Ammon's horn (tissue), 1 donor: Measurements from ENCODE around the gene PSMD2.

Source experiments
- DNase-seq: peaks from one replicate; pipeline ENCODE4 v3.0.0-alpha.2; 2016; ENCODE audit warnings: low spot score

Gene PSMD2

GRCh38 chr3:184282941-184283340 is 16.1 kb upstream of the PSMD2 start:
- DNase-seq: no peak

- DNase-seq: no peak
Observed at GRCh38 chr3:184283681-184284080, 15.4 kb upstream of the PSMD2 start.

GRCh38 chr3:184284696-184285095 is 14.3 kb upstream of the PSMD2 start:
- DNase-seq: peak; percentile 82

- DNase-seq: peak; percentile 53
Observed at GRCh38 chr3:184289426-184289938, 9.6 kb upstream of the PSMD2 start.

GRCh38 chr3:184290331-184290730 is 8.7 kb upstream of the PSMD2 start:
- no peak for DNase-seq

- no peak for DNase-seq
Observed at GRCh38 chr3:184291044-184291737, 7.8 kb upstream of the PSMD2 start.

- no peak for DNase-seq
Observed at GRCh38 chr3:184291738-184292445, 7.1 kb upstream of the PSMD2 start.

- no peak for DNase-seq
Observed at GRCh38 chr3:184295771-184296170, 3.3 kb upstream of the PSMD2 start.

GRCh38 chr3:184296616-184297015 is 2.4 kb upstream of the PSMD2 start:
- no peak for DNase-seq

GRCh38 chr3:184299488-184300377 is 692 bp downstream of the PSMD2 start:
- DNase-seq: no peak

GRCh38 chr3:184300378-184300720 is 1.3 kb downstream of the PSMD2 start:
- DNase-seq: no peak

GRCh38 chr3:184305577-184305976 is 6.5 kb downstream of the PSMD2 start:
- no peak for DNase-seq

GRCh38 chr3:184306341-184306972 is 7.4 kb downstream of the PSMD2 start:
- DNase-seq: no peak

- DNase-seq: no peak
Observed at GRCh38 chr3:184307915-184308314, 8.9 kb downstream of the PSMD2 start.

GRCh38 chr3:184308744-184309143 is 9.7 kb downstream of the PSMD2 start:
- DNase-seq: no peak

GRCh38 chr3:184311633-184312032 is 12.6 kb downstream of the PSMD2 start:
- DNase-seq: no peak

- peak; percentile 93 for DNase-seq
Observed at GRCh38 chr3:184314363-184314699, 15.3 kb downstream of the PSMD2 start, which contains the start of gene EIF4G1. Gene EIF4G1 (plus strand): TSS chr3:184314606. CDS start chr3:184315797, 1,191 bp downstream.

- DNase-seq: peak; percentile 56
Observed at GRCh38 chr3:184314700-184315542, 15.9 kb downstream of the PSMD2 start.

- no peak for DNase-seq
Observed at GRCh38 chr3:184315543-184315867, 16.5 kb downstream of the PSMD2 start.

- no peak for DNase-seq
Observed at GRCh38 chr3:184315871-184316661, 17.0 kb downstream of the PSMD2 start.
